Activated CD8-positive, alpha-beta memory T cell treated with anti-CD3 and anti-CD28 coated beads for 48 hours (primary cell): ENCODE measurements around the gene SHANK3.

Experiments
- DNase-seq, 3 experiments: peaks; one replicate each; pipeline ENCODE4 v3.0.0-alpha.2; 2020; ENCODE audit warnings: low read depth in 2 of 3, low spot score in 2 of 3

SHANK3 gene

GRCh38 chr22:50677493-50678217, 5.0 kb downstream of the SHANK3 start:
- no peak for DNase-seq

DNA sequence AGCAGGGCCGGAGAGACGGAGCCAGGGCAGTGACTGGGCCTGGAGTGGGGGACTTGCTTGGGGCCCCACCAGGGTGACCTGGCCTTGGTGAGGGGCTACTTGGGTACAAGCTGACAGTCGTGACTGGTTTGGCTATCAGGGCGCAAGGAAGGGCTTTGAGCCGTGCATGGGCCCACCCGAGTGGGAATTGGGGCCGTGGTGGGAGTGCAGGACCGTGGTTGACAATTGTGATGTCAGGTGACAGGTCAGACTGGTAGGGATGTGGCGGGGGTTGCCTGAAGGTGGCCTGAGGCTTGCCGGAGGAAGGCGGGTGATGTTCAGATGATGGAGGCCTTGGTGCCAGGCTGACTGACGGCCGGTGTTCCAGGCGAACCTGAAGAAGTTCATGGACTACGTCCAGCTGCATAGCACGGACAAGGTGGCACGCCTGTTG, 5.6 kb downstream of the SHANK3 start:
- DNase-seq: no peak

DNA sequence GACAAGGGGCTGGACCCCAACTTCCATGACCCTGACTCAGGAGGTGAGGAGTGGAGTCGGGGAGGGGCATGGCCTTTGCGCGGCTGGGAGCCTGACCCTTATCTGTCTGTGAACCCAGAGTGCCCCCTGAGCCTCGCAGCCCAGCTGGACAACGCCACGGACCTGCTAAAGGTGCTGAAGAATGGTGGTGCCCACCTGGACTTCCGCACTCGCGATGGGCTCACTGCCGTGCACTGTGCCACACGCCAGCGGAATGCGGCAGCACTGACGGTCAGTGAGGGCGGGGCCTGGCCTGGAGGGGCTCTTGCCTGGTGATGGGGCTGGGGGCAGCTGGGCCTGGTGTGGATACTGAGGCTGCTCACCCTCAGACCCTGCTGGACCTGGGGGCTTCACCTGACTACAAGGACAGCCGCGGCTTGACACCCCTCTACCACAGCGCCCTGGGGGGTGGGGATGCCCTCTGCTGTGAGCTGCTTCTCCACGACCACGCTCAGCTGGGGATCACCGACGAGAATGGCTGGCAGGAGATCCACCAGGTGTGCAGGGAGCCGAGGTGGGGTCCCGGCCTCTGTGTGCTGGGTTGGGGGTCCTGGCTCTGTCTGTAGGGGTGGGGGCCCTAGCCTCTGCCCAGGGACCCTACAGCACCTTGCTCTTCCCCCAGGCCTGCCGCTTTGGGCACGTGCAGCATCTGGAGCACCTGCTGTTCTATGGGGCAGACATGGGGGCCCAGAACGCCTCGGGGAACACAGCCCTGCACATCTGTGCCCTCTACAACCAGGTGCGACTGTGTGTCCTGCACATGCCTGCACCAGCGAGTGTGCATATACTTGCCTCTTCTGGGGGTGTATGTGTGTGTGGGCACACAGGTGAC, 6.3 kb downstream of the SHANK3 start:
- no peak for DNase-seq

- DNase-seq: no peak
Measured at GRCh38 chr22:50683086-50683993, 10.7 kb downstream of the SHANK3 start.

- no peak for DNase-seq
Measured at GRCh38 chr22:50683994-50684371, 11.4 kb downstream of the SHANK3 start.

- DNase-seq: no peak
Measured at GRCh38 chr22:50684501-50684900, 11.9 kb downstream of the SHANK3 start.

DNA sequence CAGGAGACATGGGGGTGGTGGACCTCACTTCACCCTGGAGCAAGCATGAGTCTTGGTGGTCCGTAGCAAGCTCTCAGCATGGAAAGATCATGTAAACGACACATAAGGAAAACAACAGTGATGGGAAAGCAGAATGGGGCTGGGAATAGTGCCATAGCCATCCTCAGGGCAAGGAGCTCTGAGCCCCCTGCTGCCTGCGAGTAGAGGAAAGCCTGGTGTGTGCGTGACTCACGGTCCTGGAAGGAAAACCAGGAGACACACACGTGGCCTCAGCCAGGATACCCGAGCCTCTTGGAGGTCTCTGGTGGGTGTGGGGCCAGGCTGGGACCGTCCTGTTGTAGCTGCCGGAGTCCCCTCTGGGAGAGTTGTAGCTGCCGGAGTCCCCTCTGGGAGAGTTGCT, 12.4 kb downstream of the SHANK3 start:
- no peak for DNase-seq

DNA sequence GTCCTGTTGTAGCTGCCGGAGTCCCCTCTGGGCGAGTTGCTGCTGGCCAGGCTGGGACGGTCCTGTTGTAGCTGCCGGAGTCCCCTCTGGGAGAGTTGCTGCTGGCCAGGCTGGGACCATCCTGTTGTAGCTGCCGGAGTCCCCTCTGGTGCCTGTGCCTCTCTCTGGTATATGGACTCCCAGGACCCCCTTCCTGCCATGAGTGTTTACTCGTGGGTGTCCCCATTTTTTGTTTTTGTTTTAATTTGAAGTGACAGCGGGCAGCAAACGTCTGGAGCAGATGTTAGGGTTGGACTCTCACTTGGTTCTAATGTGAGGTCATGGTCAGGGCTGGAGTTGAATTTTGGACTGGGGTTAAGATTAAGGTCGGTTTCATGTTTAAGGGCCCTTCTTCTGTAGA, 14.2 kb downstream of the SHANK3 start:
- DNase-seq: no peak

- no peak for DNase-seq
Measured at GRCh38 chr22:50687829-50688228, 15.2 kb downstream of the SHANK3 start.

DNA sequence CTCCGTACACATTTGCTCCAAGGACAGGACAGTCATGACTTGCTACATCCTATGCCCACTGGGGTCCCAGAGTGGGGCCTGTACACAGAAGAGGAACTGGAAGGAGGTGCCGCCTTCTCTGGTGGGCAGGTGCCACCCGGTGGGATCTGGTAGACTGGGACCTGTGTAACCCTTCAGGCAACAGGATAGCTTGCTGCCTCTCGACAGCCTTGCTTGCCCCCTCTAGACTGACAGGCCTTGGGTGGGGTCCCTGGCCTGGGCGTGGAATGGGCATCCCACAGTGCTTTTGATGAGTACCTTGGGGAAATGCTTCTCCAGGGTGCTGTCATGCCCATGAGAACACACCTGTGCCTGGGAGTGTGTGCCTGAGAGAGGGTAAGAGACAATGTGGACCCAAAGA, 15.8 kb downstream of the SHANK3 start:
- no peak for DNase-seq

GRCh38 chr22:50691521-50691920, 18.9 kb downstream of the SHANK3 start:
- no peak for DNase-seq

- DNase-seq: no peak
Measured at GRCh38 chr22:50693462-50693861, 20.8 kb downstream of the SHANK3 start.

GRCh38 chr22:50694099-50694605, 21.5 kb downstream of the SHANK3 start:
- DNase-seq: no peak

GRCh38 chr22:50694766-50695420, 22.3 kb downstream of the SHANK3 start:
- DNase-seq: no peak

DNA sequence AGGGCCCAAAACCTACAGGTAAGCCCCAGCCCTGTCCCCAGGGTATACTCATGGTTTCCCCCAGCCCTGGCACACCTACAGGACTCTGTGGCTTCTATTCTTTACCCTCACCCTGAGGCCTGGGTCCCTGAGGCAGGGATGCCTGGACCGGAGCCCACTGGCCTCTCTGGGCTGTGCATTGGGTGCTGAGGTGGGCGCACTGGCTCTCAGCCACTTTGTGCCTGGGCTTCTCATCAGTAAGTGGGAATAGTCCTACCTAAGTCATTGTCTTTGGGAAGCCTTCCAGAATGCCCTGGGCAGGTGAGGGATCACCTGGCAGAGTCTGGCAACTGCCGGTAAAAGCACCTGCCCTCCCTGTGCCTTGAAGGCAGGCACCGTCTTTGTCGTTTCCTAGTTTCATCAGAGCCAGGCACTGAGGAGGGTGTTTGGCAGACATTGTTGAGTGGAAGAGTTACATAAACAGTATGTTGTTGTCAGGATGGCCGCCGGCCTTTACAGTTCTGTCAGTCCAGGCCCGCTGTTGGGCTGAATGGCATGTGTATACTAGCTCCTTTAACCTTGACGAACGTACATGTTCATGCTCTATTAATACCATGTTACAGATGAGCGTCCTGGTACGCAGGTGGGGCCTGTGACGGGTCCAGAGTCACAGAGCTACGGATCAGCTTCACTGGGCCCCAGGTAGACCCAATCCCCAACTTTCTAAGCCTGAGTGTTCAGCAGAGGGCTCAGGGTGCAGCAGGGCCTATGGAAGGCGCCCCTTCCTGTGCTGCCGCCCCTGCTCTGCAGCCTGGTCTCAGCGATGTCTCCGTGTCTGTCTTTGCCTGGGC, 23.0 kb downstream of the SHANK3 start:
- DNase-seq: no peak

GRCh38 chr22:50696251-50696798, 23.7 kb downstream of the SHANK3 start:
- no peak for DNase-seq

GRCh38 chr22:50696799-50697561, 24.4 kb downstream of the SHANK3 start:
- no peak for DNase-seq

GRCh38 chr22:50697667-50698506, 25.3 kb downstream of the SHANK3 start:
- no peak for DNase-seq
